Activated T-helper 9 cell treated with anti-CD3 and anti-CD28 coated beads, Interleukin-2, amount 50 U/mL, for 16 hours (primary cell): ENCODE data around the gene MAGEA12.
"Not testable (repeated sequence)": the region's sequence is repeated elsewhere in the genome, so short reads cannot be mapped to it uniquely, and the experiment has no call there.

ENCODE experiments used
- DNase-seq: peaks from one replicate; pipeline ENCODE4 v3.0.0-alpha.2; 2020; ENCODE audit warnings: low read depth

The MAGEA12 gene

GRCh38 chrX:152733261-152733975 lies at the start of gene MAGEA12, which contains the start of gene CSAG1:
MAGEA12 (plus strand) TSS chrX:152733757; CDS start chrX:152736162, 2,405 bp downstream.
CSAG1 (minus strand) TSS chrX:152733721; CDS start chrX:152732460, 1,261 bp downstream.
- DNase-seq = no peak

- DNase-seq = not testable (repeated sequence)
These were observed 35.3 kb upstream of the MAGEA12 start, which contains the start of gene MAGEA3 for GRCh38 chrX:152697952-152698931. MAGEA3 (plus strand) TSS chrX:152698794; CDS start chrX:152700833, 2,039 bp downstream.

- DNase-seq = not testable (repeated sequence)
These were observed 33.2 kb upstream of the MAGEA12 start for GRCh38 chrX:152700390-152700789.

- not testable (repeated sequence) for DNase-seq
These were observed 27.1 kb upstream of the MAGEA12 start for GRCh38 chrX:152706500-152706899.

- DNase-seq = not testable (repeated sequence)
These were observed 24.4 kb upstream of the MAGEA12 start, which contains the start of gene CSAG2 for GRCh38 chrX:152709173-152709572. CSAG2 (minus strand) TSS chrX:152709273; CDS start chrX:152709112, 161 bp downstream.

GRCh38 chrX:152713195-152713594 lies 20.4 kb upstream of the MAGEA12 start:
- DNase-seq = not testable (repeated sequence)

GRCh38 chrX:152713815-152714787 lies 19.5 kb upstream of the MAGEA12 start, which contains the start of gene MAGEA2B:
MAGEA2B (plus strand) TSS chrX:152714628; CDS start chrX:152717107, 2,479 bp downstream.
- DNase-seq = not testable (repeated sequence)

- no peak for DNase-seq
These were observed 8.1 kb upstream of the MAGEA12 start for GRCh38 chrX:152725409-152725808.

- DNase-seq = not testable (repeated sequence)
These were observed 744 bp downstream of the MAGEA12 start for GRCh38 chrX:152734143-152734858.

- DNase-seq = no peak
These were observed 1.5 kb downstream of the MAGEA12 start for GRCh38 chrX:152735101-152735500.

- no peak for DNase-seq
These were observed 2.4 kb downstream of the MAGEA12 start for GRCh38 chrX:152735860-152736511.

- DNase-seq = not testable (repeated sequence)
These were observed 3.0 kb downstream of the MAGEA12 start for GRCh38 chrX:152736528-152736927.

- no peak for DNase-seq
These were observed 5.0 kb downstream of the MAGEA12 start for GRCh38 chrX:152738560-152738959.

- DNase-seq = not testable (repeated sequence)
These were observed 20.4 kb downstream of the MAGEA12 start, which contains the start of gene MAGEA2 for GRCh38 chrX:152753686-152754650. MAGEA2 (minus strand) TSS chrX:152753842; CDS start chrX:152751363, 2,479 bp downstream.

- DNase-seq = not testable (repeated sequence)
These were observed 21.3 kb downstream of the MAGEA12 start for GRCh38 chrX:152754871-152755270.

- DNase-seq = not testable (repeated sequence)
These were observed 25.4 kb downstream of the MAGEA12 start, which contains the start of gene CSAG3 for GRCh38 chrX:152758918-152759317. CSAG3 (plus strand) TSS chrX:152759218.

GRCh38 chrX:152759544-152759943 lies 26.0 kb downstream of the MAGEA12 start:
- DNase-seq = not testable (repeated sequence)

- DNase-seq = not testable (repeated sequence)
These were observed 28.0 kb downstream of the MAGEA12 start for GRCh38 chrX:152761582-152761981.
